Jurkat, Clone E6-1 (cell line): Measurements from ENCODE around the gene ANKIB1.
"Not testable (repeated sequence)": the region's sequence is repeated elsewhere in the genome, so short reads cannot be mapped to it uniquely, and the experiment has no call there.

Source experiments
- DNase-seq: peaks from one replicate; pipeline ENCODE4 v3.0.0-alpha.2; 2011; ENCODE audit warnings: low read depth, low spot score
- H3K4me3 ChIP-seq: 2 replicates; pipeline ENCODE4 v1.5.1; 2011; ENCODE audit warnings: mild to moderate bottlenecking, low read length, control low read depth, moderate library complexity

ANKIB1 gene

DNA sequence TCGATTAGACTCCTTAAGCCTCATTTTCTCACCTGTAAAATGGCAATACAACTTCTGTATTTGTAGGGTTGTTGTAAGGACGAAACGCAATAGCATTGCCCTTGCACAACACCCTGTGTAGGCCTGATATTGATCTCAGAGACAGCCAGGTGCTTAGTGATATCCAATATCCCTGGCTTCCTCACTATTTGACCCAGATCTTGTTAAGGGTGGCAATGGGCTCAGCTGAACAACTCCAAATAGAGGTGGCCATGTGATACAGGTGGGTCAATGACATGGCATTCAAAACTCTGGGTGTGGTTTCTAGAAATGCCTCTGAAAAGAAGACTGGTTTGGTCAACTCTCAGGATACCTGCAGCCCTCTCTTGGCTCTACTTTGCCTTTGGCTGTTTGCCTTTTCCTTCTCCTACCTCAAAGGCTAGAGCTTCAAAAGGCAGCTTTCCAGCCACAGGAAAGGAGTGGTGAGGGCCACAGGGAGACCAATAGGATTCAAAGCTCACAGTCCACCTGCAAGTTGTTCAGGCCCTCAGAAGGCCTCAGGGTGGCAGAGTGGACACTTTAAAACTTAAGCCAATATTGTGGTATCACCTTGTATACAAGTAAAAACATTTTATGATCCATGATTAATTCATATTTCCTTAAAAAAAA is 186.6 kb downstream of the ANKIB1 start:
- DNase-seq: no peak
- no peak overlapping the region for H3K4me3 ChIP-seq

DNA sequence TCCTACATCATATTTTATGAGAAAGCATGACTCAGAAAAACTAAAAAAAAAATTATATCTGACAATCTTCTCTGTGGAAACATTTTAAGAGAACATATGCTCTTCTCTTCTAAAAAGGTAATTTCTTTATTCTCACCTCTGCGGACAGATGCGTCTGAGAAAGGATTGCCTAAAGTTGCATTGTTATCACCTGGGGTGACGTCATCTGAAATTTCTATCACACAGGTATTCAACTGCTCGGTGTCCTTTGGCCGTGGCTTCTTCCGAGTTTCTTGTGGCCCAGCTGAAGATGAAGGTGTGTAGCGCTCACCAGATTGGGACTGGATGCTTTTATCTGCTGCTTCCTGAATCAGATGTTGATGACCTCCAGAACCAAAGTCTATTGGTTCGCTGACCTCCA is 187.2 kb downstream of the ANKIB1 start:
- no peak for DNase-seq
- H3K4me3 ChIP-seq: no peak overlapping the region

DNA sequence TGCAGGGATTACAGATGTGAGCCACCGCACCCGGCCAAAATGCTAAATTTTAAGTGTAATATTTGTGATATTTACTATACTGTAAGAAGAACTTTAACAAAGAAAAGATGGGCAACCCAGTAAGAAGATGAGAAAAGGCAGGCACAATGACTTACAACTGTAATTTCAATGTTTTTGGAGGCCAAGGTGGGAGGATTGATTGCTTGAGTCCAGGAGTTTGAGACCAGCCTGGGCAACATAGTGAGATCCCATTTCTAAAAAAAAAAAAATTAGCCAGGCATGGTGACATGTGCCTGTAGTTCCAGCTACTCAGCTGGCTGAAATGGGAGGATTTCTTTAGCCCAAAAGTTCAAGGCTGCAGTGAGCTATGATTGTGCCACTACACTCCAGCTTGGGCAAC is 189.8 kb downstream of the ANKIB1 start:
- no peak for DNase-seq
- H3K4me3 ChIP-seq: no peak overlapping the region

DNA sequence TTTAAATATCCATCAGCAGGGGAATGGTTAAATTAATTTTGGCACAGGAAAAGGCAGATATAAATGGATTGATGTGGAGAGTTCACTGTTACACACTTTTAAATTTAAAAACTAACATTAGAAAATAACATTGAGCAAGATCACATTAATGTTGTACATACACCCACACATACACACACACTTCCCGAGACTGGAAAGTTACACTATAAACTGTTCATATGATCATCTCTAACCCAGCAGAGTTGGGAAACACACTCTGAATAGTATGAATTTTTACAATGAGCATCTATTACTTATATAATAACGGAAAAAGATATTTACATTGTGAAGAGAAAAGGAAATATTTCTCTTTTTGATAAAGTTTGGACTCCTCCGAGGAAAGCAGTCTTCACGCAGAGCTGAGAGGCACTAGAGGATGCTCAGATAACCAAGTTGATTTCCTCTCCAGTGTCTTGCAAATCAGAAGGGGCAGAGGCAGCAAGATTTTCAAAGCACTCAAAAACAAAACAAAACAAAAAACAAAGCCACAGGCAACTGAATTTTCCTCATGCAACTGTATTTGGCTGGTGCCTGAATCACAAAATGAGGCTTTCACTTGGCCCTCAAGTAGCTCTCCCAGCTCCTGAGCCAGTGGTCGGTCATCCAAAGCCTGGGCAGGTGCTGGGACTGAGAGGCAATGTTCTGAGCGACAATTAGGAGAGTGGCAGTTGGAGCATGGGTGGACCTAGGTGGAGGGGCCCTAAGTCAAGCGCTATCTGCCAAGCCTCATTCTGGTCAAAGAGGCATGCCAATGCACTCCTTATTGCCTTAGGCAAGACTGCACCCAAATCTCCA is 191.1 kb downstream of the ANKIB1 start:
- H3K4me3 ChIP-seq: no peak overlapping the region
- DNase-seq: peak; percentile 26

DNA sequence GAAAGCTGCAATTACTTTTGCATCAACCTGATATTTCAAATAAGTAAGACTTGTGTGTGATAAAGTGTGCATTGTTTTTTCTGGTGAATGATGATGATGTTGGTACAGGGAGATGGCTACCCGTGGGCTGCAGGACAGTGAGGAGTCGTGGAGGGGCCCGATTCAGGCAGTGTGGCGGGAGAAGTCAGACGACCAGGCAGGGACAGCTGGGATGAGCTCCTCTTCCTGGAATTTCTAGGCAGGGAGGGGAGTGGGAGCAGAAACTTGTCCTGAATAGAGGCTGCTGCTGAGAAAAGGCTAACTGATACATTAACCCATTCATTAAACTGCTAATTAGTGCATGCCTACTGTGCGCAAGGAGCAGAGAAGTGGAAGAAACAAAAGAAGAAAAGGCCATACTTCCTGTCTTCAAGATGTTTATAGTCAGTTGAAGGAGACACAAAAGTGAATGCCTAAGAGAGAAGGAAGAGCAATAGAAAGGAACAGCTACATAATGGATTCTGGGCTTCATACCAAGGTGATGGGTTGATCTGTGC is 192.2 kb downstream of the ANKIB1 start:
- no peak overlapping the region for H3K4me3 ChIP-seq
- no peak for DNase-seq

DNA sequence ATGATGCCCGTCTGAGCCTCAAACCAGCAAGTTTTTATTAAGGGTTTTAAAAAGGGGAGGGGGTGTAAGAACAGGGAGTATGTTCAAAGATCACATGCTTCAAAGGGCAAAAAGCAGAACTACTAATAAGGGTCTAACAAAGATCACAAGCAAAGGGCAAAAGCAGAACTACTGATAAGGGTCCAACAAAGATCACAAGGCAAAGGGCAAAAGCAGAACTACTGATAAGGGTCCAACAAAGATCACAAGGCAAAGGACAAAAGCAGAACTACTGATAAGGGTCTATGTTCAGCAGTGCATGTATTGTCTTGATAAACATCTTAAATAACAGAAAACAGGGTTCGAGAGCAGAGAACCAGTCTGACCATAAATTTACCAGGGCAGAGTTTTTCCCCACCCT is 196.9 kb downstream of the ANKIB1 start:
- not testable (repeated sequence) for DNase-seq, H3K4me3 ChIP-seq

DNA sequence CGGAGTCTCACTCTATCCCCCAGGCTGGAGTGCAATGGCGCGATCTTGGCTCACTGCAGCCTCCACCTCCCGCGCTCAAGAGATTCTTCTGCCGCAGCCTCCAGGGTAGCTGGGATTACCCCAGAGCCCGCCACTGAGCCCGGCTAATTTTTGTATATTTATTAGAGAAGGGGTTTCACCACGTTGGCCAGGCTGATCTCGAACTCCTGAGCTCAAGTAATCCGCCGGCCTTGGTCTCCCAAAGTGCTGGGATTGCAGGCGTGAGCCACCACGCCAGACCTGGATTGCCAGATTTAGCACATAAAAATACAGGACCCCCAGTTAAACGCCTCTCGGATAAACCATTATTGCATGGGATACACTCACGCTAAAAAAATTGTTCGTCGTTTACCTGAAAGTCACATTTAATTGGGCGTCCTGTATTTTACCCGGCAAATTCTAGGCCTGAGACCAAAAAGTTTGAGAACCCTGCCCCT is 201.1 kb downstream of the ANKIB1 start:
- peak; percentile 86 for DNase-seq

DNA sequence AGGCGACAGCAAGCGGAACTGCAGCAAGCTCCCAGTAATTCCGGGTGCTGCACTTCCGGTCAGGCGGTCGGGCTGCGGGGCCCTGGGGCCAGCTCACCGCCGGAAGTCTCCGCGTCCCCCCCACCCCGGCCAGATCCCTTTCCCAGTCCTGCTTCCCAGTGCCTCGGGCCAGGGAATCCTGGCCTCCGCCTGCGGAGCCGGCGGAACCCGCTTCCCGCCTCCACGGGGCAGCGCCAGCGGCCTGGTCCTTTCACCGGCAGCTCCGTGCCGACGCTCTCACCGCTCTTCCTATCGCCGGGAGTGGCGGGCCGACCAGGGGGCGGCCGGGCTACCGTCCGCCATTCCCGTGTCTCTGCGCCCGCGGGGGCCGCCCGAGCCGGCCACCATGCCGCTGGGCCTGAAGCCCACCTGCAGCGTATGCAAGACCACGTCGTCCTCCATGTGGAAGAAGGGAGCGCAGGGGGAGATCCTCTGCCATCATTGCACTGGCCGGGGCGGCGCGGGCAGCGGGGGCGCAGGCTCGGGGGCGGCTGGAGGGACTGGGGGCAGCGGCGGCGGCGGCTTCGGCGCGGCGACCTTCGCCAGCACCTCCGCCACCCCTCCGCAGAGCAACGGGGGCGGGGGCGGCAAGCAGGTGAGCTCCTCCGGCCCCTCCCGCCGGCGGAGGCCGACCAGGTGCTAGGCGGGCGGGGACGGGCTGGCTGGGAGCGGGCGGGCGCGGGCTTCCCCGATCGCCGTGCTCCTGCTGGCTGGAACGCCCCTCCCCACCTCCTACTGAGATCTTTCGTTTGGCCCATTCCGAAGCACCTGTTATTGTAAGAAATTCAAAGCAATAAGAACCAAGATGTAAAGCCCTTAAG is 201.8 kb downstream of the ANKIB1 start, which contains the start of gene GATAD1:
Gene GATAD1 (plus strand): TSS at position 138 of the 860 bp plus-strand sequence. CDS start 248 bp downstream, at position 386.
- no peak for DNase-seq
- H3K4me3 ChIP-seq: peak within 1 kb of the TSS; percentile 79

More for the DNA sequence above, 201.1 kb downstream of the ANKIB1 start:
- H3K4me3 ChIP-seq: peak overlapping the region; percentile 79

DNA sequence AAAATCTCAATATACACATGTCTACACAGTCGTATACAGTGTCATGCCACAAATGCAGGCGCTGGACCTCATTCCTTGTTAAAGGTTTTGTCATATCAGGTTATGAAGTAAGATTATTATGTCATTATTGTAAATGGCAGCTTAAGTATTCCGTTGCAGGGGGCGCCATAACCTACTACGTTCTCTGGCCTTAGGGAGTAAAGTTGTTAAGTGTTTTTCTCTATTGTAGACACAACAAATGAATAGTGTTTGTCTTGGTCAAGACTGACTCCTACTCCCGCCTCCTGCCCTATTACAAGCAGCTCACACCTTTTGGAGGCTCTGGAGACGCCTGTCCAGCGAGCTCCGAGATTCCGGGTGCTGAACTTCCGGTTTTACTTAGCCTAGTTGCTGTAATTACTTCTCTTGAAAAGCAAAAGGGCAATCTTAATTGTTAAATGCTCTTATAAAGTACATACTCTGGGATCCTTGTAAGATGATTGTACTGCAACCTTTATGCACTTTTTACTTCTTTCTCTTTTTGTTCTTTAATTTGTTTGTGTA is 202.5 kb downstream of the ANKIB1 start:
- peak overlapping the region; percentile 79 for H3K4me3 ChIP-seq
- DNase-seq: peak; percentile 60
